GM21515 (cell line): Measurements from ENCODE around the gene C9orf43.
"Not testable (repeated sequence)": the region's sequence is repeated elsewhere in the genome, so short reads cannot be mapped to it uniquely, and the experiment has no call there.

Experiments used
- ATAC-seq: cut with Tn5 transposase; IDR thresholded peaks from one replicate; pipeline ENCODE4 v1.9.1; 2021; ENCODE audit not compliant: unreplicated experiment

The C9orf43 gene

GRCh38 chr9:113416149-113416721 lies 5.7 kb downstream of the C9orf43 start:
- ATAC-seq = peak; percentile 96

- ATAC-seq = no peak
These were observed 6.8 kb downstream of the C9orf43 start for GRCh38 chr9:113417370-113417769.

- ATAC-seq = no peak
These were observed 11.2 kb downstream of the C9orf43 start for GRCh38 chr9:113421726-113422125.

GRCh38 chr9:113425072-113425471 lies 14.5 kb downstream of the C9orf43 start:
- no peak for ATAC-seq

- ATAC-seq = no peak
These were observed 16.2 kb downstream of the C9orf43 start for GRCh38 chr9:113426701-113427100.

GRCh38 chr9:113427629-113428028 lies 17.1 kb downstream of the C9orf43 start:
- no peak for ATAC-seq

GRCh38 chr9:113428062-113428615 lies 17.6 kb downstream of the C9orf43 start:
- ATAC-seq = no peak

GRCh38 chr9:113431191-113431590 lies 20.6 kb downstream of the C9orf43 start:
- ATAC-seq = no peak

- no peak for ATAC-seq
These were observed 26.4 kb downstream of the C9orf43 start for GRCh38 chr9:113436728-113437515.

GRCh38 chr9:113437716-113438115 lies 27.2 kb downstream of the C9orf43 start:
- ATAC-seq = not testable (repeated sequence)

- ATAC-seq = no peak
These were observed 34.2 kb downstream of the C9orf43 start for GRCh38 chr9:113444736-113445135.

GRCh38 chr9:113446323-113446740 lies 35.8 kb downstream of the C9orf43 start:
- ATAC-seq = no peak

GRCh38 chr9:113449376-113449775 lies 38.8 kb downstream of the C9orf43 start:
- no peak for ATAC-seq

- no peak for ATAC-seq
These were observed 41.6 kb downstream of the C9orf43 start for GRCh38 chr9:113452113-113452605.

- no peak for ATAC-seq
These were observed 44.6 kb downstream of the C9orf43 start for GRCh38 chr9:113454914-113455761.

GRCh38 chr9:113456235-113456634 lies 45.7 kb downstream of the C9orf43 start:
- ATAC-seq = no peak

GRCh38 chr9:113461285-113461684 lies 50.7 kb downstream of the C9orf43 start:
- no peak for ATAC-seq

- no peak for ATAC-seq
These were observed 51.4 kb downstream of the C9orf43 start for GRCh38 chr9:113461943-113462342.

GRCh38 chr9:113462781-113463286 lies 52.3 kb downstream of the C9orf43 start:
- ATAC-seq = no peak

GRCh38 chr9:113463418-113464285 lies 53.1 kb downstream of the C9orf43 start, which contains the start of gene RGS3:
Gene RGS3 (plus strand): TSS chr9:113463727. CDS start chr9:113463803, 76 bp downstream.
- no peak for ATAC-seq
